Measurements from ENCODE around the gene PTPRA. TPM values are rescaled to one million over a fixed set of nuclear protein-coding genes. Genes with fewer than 3 reads are reported as not detected.

The PTPRA gene
- total RNA-seq, 2 experiments from 2014 or later: 65.4 to 69.5 TPM

- Mint-ChIP-seq H3K36me3 (ENCODE audit: low read depth) (peaks cover 28% of the 10 kb centered on the region), H3K4me1 (ENCODE audit: low read depth) (peaks cover 47% of the 10 kb centered on the region), H3K27ac (peak overlapping the region; percentile 75), H3K27me3 (no peaks in the 10 kb centered on the region), H3K4me3 (peak overlapping the region; percentile 80), H3K9me3 (no peaks in the 10 kb centered on the region)
- TF ChIP-seq CTCF (IDR thresholded peaks at IDR 0.05): no peak
- peak overlapping the region in 1 of 2 donors; percentile 81 for H3K27ac ChIP-seq (ENCODE audit: low read depth in 1 of 2, low read length in 2 of 2)
- ChIA-PET CTCF (interaction anchor here (2.5 kb wide), 1 partner anchor 33 kb away, joined by 7 read pairs; the partner anchor contains the start of gene PTPRA), POLR2A (interaction anchor here (0.8 to 2.3 kb wide), 14 partner anchors 9 to 187 kb away, joined by 3 to 19 read pairs (median 6); partner anchors contain the start of genes CPXM1, NOP56 and PTPRA)
- DNase-seq (no peak), ATAC-seq (ENCODE audit: poor library complexity) (no peak)
- no peaks in the 10 kb centered on the region for H3K9me3 ChIP-seq (ENCODE audit: control insufficient read depth in 1 of 2, insufficient read depth in 1 of 2, low read length in 2 of 2)
- H3K27me3 ChIP-seq (ENCODE audit: control insufficient read depth in 1 of 2, insufficient read depth in 2 of 2, low read length in 2 of 2): no peaks in the 10 kb centered on the region
- peaks cover 31% of the 10 kb centered on the region for H3K4me1 ChIP-seq (ENCODE audit: insufficient read depth, low read length)
- peaks cover 6% of the 10 kb centered on the region for H3K36me3 ChIP-seq (ENCODE audit: insufficient read depth, low read length)
- intact Hi-C loops (cut with DNase I, micrococcal nuclease): loop anchor here in 1 of 2 experiments (1.0 to 5.0 kb wide), 4 partner anchors 34 to 203 kb away; partner anchors contain the start of genes GNRH2 and PTPRA
- H3K4me3 ChIP-seq (ENCODE audit: low read length): peak overlapping the region; percentile 93
These were observed 33.5 kb upstream of the PTPRA start for GRCh38 chr20:2839732-2840137.

- Mint-ChIP-seq H3K4me3 (peak within 1 kb of the TSS; percentile 93), H3K36me3 (ENCODE audit: low read depth) (peaks cover 22% of the 10 kb centered on the region), H3K9me3 (no peaks in the 10 kb centered on the region), H3K4me1 (ENCODE audit: low read depth) (peaks cover 53% of the 10 kb centered on the region), H3K27me3 (no peaks in the 10 kb centered on the region), H3K27ac (peak within 1 kb of the TSS; percentile 75)
- CTCF ChIA-PET: interaction anchor here (1.0 to 2.5 kb wide), 3 partner anchors 12 to 88 kb away, joined by 4 to 7 read pairs (median 6); partner anchors contain the start of gene PTPRA
- ATAC-seq (ENCODE audit: poor library complexity): peak; percentile 95
- no peaks in the 10 kb centered on the region for H3K9me3 ChIP-seq (ENCODE audit: control insufficient read depth in 1 of 2, insufficient read depth in 1 of 2, low read length in 2 of 2)
- no peak for TF ChIP-seq CTCF (IDR thresholded peaks at IDR 0.05)
- POLR2A ChIA-PET: interaction anchor here (0.6 to 2.3 kb wide), 21 partner anchors 9 to 384 kb away, joined by 3 to 19 read pairs (median 4); partner anchors contain the start of genes CPXM1, NOP56 and PTPRA
- H3K36me3 ChIP-seq (ENCODE audit: insufficient read depth, low read length): peaks cover 6% of the 10 kb centered on the region
- intact Hi-C loops (cut with DNase I, micrococcal nuclease): loop anchor here in 1 of 2 experiments (1.0 to 5.0 kb wide), 2 partner anchors 33 to 202 kb away; partner anchors contain the start of genes GNRH2 and PTPRA
- no peaks in the 10 kb centered on the region for H3K27me3 ChIP-seq (ENCODE audit: control insufficient read depth in 1 of 2, insufficient read depth in 2 of 2, low read length in 2 of 2)
- H3K27ac ChIP-seq (ENCODE audit: low read depth in 1 of 2, low read length in 2 of 2): peak within 1 kb of the TSS; percentile 61 to 81
- peak within 1 kb of the TSS; percentile 93 for H3K4me3 ChIP-seq (ENCODE audit: low read length)
- H3K4me1 ChIP-seq (ENCODE audit: insufficient read depth, low read length): peaks cover 31% of the 10 kb centered on the region
- peak; percentile 78 to 94 (median 86) for DNase-seq
These were observed 32.9 kb upstream of the PTPRA start, which contains the start of the genes PCED1A and VPS16 for GRCh38 chr20:2840138-2840966. TSS of gene PCED1A (minus strand) at chr20:2840655. CDS start at chr20:2839912, 743 bp downstream. TSS of gene VPS16 (plus strand) at chr20:2840745. CDS start at chr20:2840775, 30 bp downstream.

- Mint-ChIP-seq H3K36me3 (ENCODE audit: low read depth) (peaks cover 15% of the 10 kb centered on the region), H3K9me3 (no peaks in the 10 kb centered on the region), H3K27ac (peak overlapping the region; percentile 75), H3K4me3 (peak overlapping the region; percentile 93), H3K27me3 (no peaks in the 10 kb centered on the region), H3K4me1 (ENCODE audit: low read depth) (peaks cover 58% of the 10 kb centered on the region)
- Histone ChIP-seq H3K4me3 (ENCODE audit: low read length) (peak overlapping the region; percentile 93), H3K27ac (ENCODE audit: low read depth in 1 of 2, low read length in 2 of 2) (peak overlapping the region in 1 of 2 donors; percentile 51), H3K4me1 (ENCODE audit: insufficient read depth, low read length) (peaks cover 31% of the 10 kb centered on the region), H3K27me3 (ENCODE audit: control insufficient read depth in 1 of 2, insufficient read depth in 2 of 2, low read length in 2 of 2) (no peaks in the 10 kb centered on the region), H3K9me3 (ENCODE audit: control insufficient read depth in 1 of 2, insufficient read depth in 1 of 2, low read length in 2 of 2) (no peaks in the 10 kb centered on the region), H3K36me3 (ENCODE audit: insufficient read depth, low read length) (peaks cover 6% of the 10 kb centered on the region)
- no peak for TF ChIP-seq CTCF (IDR thresholded peaks at IDR 0.05)
- ChIA-PET CTCF (interaction anchor here (1.0 to 2.5 kb wide), 3 partner anchors 11 to 88 kb away, joined by 4 to 7 read pairs (median 6); partner anchors contain the start of gene PTPRA), POLR2A (interaction anchor here (0.6 to 2.3 kb wide), 17 partner anchors 11 to 385 kb away, joined by 3 to 19 read pairs (median 5); partner anchors contain the start of genes NOP56 and PTPRA)
- DNase-seq (peak in 3 of 14 experiments; percentile 13 to 38 (median 27)), ATAC-seq (ENCODE audit: poor library complexity) (peak; percentile 16)
- intact Hi-C loops (cut with DNase I, micrococcal nuclease): loop anchor here in 1 of 2 experiments (1.0 to 5.0 kb wide), 2 partner anchors 32 to 201 kb away; partner anchors contain the start of genes GNRH2 and PTPRA
These were observed 32.2 kb upstream of the PTPRA start for GRCh38 chr20:2840967-2841531.

Data from CD4-positive, alpha-beta T cell (primary cell).